Fibroblast of lung (primary cell): ENCODE results near the gene LIMCH1. TPM values are rescaled to one million over a fixed set of nuclear protein-coding genes. Genes with fewer than 3 reads are reported as not detected.
A peak's percentile ranks its signal among the peaks of the same experiment; 100 is the strongest.
"Not testable (repeated sequence)": the region's sequence is repeated elsewhere in the genome, so short reads cannot be mapped to it uniquely, and the experiment has no call there.

Experiments
- DNase-seq, 2 donors: peaks; one replicate each; pipeline versions ENCODE4 v3.0.0 to v3.0.0-alpha.2; 2010; ENCODE audit warnings: low read depth in 2 of 2
- H2AFZ ChIP-seq: 2 replicates; pipeline ENCODE4 v1.5.1; 2012; ENCODE audit warnings: low read length, control low read depth, inconsistent platforms
- H3K27ac ChIP-seq: 2 replicates; pipeline ENCODE4 v1.5.1; 2011; ENCODE audit warnings: low read length, control low read depth; ENCODE audit not compliant: insufficient read depth
- H3K27me3 ChIP-seq: 2 replicates; pipeline ENCODE4 v1.5.1; 2011; ENCODE audit warnings: mild to moderate bottlenecking, low read length; ENCODE audit not compliant: control insufficient read depth, insufficient read depth
- H3K36me3 ChIP-seq: 2 replicates; pipeline ENCODE4 v1.5.1; 2011; ENCODE audit warnings: low read length; ENCODE audit not compliant: control insufficient read depth, insufficient read depth
- H3K4me1 ChIP-seq: 2 replicates; pipeline ENCODE4 v1.5.1; 2011; ENCODE audit warnings: low read length; ENCODE audit not compliant: control insufficient read depth, insufficient read depth; ENCODE audit errors: extremely low read depth
- H3K4me2 ChIP-seq: 2 replicates; pipeline ENCODE4 v1.5.1; 2011; ENCODE audit warnings: low read length, control low read depth; ENCODE audit not compliant: insufficient read depth; ENCODE audit errors: extremely low read depth
- H3K4me3 ChIP-seq, 4 experiments: fragments of 200-600 bp in 1 of 4; sonication (generic) in 1 of 4; replicated peaks in 1 of 4; 2 replicates each; pipeline ENCODE4 v1.5.1; 2011 to 2016; ENCODE audit warnings: low read length in 4 of 4, low read depth in 3 of 4, mild to moderate bottlenecking in 3 of 4, control low read depth in 2 of 4, inconsistent platforms in 1 of 4, mixed read lengths in 1 of 4; ENCODE audit not compliant: insufficient read depth in 1 of 4; ENCODE audit errors: control extremely low read depth in 1 of 4
- H3K79me2 ChIP-seq: 2 replicates; pipeline ENCODE4 v1.5.1; 2012; ENCODE audit warnings: mild to moderate bottlenecking, low read length, inconsistent platforms; ENCODE audit not compliant: control insufficient read depth, insufficient read depth
- H3K9ac ChIP-seq: 2 replicates; pipeline ENCODE4 v1.5.1; 2011; ENCODE audit warnings: mild to moderate bottlenecking, low read length, control low read depth; ENCODE audit not compliant: insufficient read depth
- H3K9me3 ChIP-seq: 2 replicates; pipeline ENCODE4 v1.5.1; 2012; ENCODE audit warnings: low read depth, low read length; ENCODE audit not compliant: control insufficient read depth, insufficient read depth
- H4K20me1 ChIP-seq: 2 replicates; pipeline ENCODE4 v1.5.1; 2011; ENCODE audit warnings: low read length; ENCODE audit not compliant: control insufficient read depth, insufficient read depth; ENCODE audit errors: extremely low read depth
- EZH2 ChIP-seq: IDR thresholded peaks from 2 replicates; pipeline ENCODE4 v1.5.1; 2012; ENCODE audit warnings: low read length, control low read depth, mild to moderate bottlenecking; ENCODE audit errors: missing control alignments
- polyA minus RNA-seq: library from RNA; depleted of rRNA, polyadenylated mRNA; stranded (reverse); fragments of >200 nt; gene quantifications from 2 replicates; pipeline ENCODE4 v1.2.3, GENCODE V29; 2011; ENCODE audit warnings: low replicate concordance
- polyA plus RNA-seq, 2 donors: library from polyadenylated mRNA; depleted of rRNA in 1 of 2; stranded (reverse) in 1 of 2; unstranded in 1 of 2; fragments of >200 nt; gene quantifications; 2 replicates each; pipeline ENCODE4 v1.2.1, GENCODE V29; 2011 to 2012; ENCODE audit warnings: missing spikeins in 1 of 2
- total RNA-seq: library from RNA; depleted of rRNA; stranded (reverse); fragments of >200 nt; gene quantifications from 2 replicates; pipeline ENCODE4 v1.2.1, GENCODE V29; 2014
- TF ChIP-seq, protein P1 (sequence below), 2 donors: IDR thresholded peaks in 1 of 2; conservative IDR thresholded peaks in 1 of 2; 1 replicate in 1 of 2; 2 replicates in 1 of 2; pipeline ENCODE4 v1.5.1; 2011 to 2012; ENCODE audit warnings: low read length in 2 of 2, control low read depth in 1 of 2, inconsistent platforms in 1 of 2, low read depth in 1 of 2, mild to moderate bottlenecking in 1 of 2

LIMCH1 gene, protein sequence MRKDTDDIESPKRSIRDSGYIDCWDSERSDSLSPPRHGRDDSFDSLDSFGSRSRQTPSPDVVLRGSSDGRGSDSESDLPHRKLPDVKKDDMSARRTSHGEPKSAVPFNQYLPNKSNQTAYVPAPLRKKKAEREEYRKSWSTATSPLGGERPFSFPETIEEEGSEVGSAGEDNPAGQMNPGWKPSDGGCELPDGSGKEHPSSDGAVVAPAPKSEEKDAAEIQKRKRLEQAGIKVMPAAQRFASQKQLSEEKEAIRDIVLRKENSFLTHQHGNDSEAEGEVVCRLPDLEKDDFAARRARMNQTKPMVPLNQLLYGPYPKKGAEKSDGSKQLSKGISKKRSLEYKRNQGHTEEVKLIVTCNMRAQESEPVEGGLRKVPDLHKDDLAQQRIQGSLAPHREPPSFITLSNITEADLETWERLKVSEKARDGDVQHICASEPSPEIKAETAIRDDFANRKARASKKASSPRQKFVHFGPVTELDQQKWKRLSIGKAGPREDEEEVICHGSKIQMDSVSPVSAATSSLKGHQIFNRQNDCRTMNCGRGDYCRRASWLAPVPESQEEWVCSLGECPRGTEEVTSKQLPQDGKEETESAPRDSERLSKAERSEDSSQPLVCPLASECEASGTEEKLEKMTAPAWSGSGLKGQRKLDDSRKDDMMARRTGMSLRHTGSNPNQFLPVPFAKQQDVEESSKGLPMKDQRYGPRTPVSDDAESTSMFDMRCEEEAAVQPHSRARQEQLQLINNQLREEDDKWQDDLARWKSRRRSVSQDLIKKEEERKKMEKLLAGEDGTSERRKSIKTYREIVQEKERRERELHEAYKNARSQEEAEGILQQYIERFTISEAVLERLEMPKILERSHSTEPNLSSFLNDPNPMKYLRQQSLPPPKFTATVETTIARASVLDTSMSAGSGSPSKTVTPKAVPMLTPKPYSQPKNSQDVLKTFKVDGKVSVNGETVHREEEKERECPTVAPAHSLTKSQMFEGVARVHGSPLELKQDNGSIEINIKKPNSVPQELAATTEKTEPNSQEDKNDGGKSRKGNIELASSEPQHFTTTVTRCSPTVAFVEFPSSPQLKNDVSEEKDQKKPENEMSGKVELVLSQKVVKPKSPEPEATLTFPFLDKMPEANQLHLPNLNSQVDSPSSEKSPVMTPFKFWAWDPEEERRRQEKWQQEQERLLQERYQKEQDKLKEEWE (N-terminal part only)
- total RNA-seq (2.8 and 6.2 TPM in 2 replicates), polyA plus RNA-seq (2.3 and 4.6 TPM in 2 replicates), polyA minus RNA-seq (1.3 and 4.9 TPM in 2 replicates)
- polyA plus RNA-seq (2012), result 0.83 and 2.1 TPM in 2 replicates

DNA sequence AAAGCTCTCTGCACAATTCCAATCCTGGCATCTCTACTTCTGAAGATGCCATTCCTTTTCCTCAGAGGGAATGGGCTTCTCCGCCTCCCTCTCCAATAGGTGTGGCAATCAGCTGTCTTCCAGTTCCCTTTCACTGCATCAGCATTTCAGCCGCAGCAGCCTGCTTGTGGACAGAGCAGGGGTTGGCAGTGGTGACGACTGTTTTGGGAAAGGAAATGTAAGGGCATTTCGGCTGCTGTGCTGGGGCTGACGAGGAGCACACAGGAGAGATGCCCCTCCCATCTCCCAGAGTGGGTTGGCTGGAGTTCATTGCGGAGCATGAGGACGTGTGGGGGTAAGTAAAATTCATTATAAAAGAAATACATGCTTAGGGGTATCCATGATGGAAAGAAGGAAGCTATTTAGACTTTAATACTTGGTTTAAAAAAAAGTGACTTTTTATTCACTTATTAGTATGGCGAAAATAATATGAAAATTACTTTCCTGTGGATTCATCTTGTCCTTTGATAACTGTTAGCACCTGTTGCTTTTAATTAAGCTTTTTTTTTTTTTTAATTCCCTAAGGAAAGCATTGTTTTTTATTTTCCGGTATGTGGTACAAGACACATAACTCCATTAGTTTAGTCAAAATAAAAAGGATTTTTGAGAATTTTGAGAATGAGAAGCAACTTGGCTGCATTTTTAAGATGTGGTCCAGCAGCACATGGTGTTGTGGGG, at the start of gene LIMCH1:
Gene LIMCH1, plus strand, starts transcription at position 141 of the 717 bp plus-strand sequence. CDS start 67,839 bp downstream, outside the sequence.
- no peak within 1 kb of the TSS for H3K27ac ChIP-seq
- H3K4me1 ChIP-seq, result no peaks in the 10 kb centered on the region
- DNase-seq, result peak; percentile 47 to 52
- H3K9me3 ChIP-seq, result no peaks in the 10 kb centered on the region
- no peaks in the 10 kb centered on the region for H3K27me3 ChIP-seq
- H3K36me3 ChIP-seq, result no peaks in the 10 kb centered on the region
- TF ChIP-seq, protein P1, sequence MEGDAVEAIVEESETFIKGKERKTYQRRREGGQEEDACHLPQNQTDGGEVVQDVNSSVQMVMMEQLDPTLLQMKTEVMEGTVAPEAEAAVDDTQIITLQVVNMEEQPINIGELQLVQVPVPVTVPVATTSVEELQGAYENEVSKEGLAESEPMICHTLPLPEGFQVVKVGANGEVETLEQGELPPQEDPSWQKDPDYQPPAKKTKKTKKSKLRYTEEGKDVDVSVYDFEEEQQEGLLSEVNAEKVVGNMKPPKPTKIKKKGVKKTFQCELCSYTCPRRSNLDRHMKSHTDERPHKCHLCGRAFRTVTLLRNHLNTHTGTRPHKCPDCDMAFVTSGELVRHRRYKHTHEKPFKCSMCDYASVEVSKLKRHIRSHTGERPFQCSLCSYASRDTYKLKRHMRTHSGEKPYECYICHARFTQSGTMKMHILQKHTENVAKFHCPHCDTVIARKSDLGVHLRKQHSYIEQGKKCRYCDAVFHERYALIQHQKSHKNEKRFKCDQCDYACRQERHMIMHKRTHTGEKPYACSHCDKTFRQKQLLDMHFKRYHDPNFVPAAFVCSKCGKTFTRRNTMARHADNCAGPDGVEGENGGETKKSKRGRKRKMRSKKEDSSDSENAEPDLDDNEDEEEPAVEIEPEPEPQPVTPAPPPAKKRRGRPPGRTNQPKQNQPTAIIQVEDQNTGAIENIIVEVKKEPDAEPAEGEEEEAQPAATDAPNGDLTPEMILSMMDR (conservative IDR thresholded peaks at IDR 0.05 in 1 of 2, IDR thresholded peaks at IDR 0.05 in 1 of 2; ENCODE audit: low read depth in 1 of 2, low read length in 2 of 2), result no peak
- TF ChIP-seq EZH2, result no peak
- H3K4me3 ChIP-seq, result no peak within 1 kb of the TSS
- no peaks in the 10 kb centered on the region for H4K20me1 ChIP-seq
- H2AFZ ChIP-seq, result no peak within 1 kb of the TSS
- no peak within 1 kb of the TSS for H3K4me2 ChIP-seq
- H3K9ac ChIP-seq, result no peak within 1 kb of the TSS
- no peaks in the 10 kb centered on the region for H3K79me2 ChIP-seq

DNA sequence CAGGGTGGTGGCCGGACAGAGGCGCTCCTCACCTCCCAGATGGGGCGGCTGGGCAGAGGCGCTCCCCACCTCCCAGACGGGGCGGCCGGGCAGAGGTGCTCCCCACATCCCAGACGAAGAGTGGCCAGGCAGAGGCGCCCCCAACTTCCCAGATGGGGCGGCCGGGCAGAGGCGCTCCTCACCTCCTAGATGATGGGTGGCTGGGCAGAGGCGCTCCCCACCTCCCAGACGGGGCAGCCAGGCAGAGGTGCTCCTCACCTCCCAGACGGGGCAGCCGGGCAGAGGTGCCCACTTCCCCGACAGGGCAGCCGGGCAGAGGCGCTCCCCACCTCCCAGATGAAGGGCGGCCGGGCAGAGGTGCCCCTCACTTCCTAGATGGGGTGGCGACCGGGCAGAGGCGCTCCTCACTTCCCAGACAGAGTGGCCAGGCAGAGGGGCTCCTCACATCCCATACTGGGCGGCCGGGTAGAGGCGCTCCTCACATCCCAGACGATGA, 46.8 kb upstream of the LIMCH1 start:
- not testable (repeated sequence) for H4K20me1 ChIP-seq, H3K9ac ChIP-seq, H3K27ac ChIP-seq, H3K36me3 ChIP-seq, H3K79me2 ChIP-seq, H3K27me3 ChIP-seq, H3K9me3 ChIP-seq, DNase-seq, H3K4me1 ChIP-seq, H2AFZ ChIP-seq, H3K4me2 ChIP-seq, H3K4me3 ChIP-seq

DNA sequence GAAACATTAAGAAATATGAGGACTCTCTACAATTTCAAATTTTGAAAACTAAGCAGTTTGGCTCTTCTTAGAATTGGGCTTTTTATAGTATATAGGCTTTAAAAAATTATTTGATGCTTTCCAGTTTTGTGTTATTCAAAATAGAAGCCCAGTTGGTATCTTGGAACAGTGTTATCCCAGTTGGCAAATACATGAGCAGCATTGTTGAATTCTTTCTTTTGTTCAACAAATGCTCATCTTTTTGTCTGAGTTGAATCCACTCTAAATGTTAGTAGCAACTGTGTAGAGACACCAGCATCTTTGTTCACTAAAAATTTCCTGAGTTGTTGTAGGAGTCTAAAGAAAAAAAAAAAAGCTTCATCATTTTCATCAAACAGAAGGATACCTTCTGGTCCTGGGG, 41.0 kb upstream of the LIMCH1 start:
- H3K4me2 ChIP-seq, result no peak overlapping the region
- H3K9me3 ChIP-seq, result no peaks in the 10 kb centered on the region

More for the DNA sequence above, 41.0 kb upstream of the LIMCH1 start:
- DNase-seq, result no peak
- TF ChIP-seq, protein P1 (conservative IDR thresholded peaks at IDR 0.05 in 1 of 2, IDR thresholded peaks at IDR 0.05 in 1 of 2; ENCODE audit: low read depth in 1 of 2, low read length in 2 of 2), result no peak
- TF ChIP-seq EZH2, result no peak
- H3K9ac ChIP-seq, result no peak overlapping the region
- H4K20me1 ChIP-seq, result no peaks in the 10 kb centered on the region
- H3K36me3 ChIP-seq, result no peaks in the 10 kb centered on the region
- H2AFZ ChIP-seq, result no peak overlapping the region
- H3K4me1 ChIP-seq, result no peaks in the 10 kb centered on the region
- no peak overlapping the region for H3K27ac ChIP-seq
- H3K4me3 ChIP-seq, result no peak overlapping the region
- H3K79me2 ChIP-seq, result no peaks in the 10 kb centered on the region
- H3K27me3 ChIP-seq, result no peaks in the 10 kb centered on the region
